ENCODE data around the gene HNRNPH2. TPM values are rescaled to one million over a fixed set of nuclear protein-coding genes. Genes with fewer than 3 reads are reported as not detected.

Gene HNRNPH2
- total and polyA plus RNA-seq, 2 experiments from 2014 or later = 59.2 to 80.1 TPM

DNA sequence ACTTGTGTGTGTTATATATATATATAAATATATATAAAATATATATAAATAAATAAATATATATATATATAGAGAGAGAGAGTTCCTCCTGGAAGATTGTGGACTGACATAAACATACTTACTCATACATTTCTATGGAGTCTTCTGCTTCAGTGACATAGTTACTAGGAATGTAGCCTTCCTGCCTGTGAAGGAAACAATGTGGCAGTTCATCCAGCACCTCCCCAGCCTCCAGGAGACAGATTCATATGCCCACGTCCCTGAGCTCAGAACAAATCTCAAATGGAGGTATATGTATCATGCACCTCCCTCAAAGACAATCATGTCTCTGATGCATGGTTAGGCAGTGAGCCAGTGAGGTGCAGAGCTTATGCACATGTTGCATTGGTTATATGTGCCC lies 48.1 kb upstream of the HNRNPH2 start (continued):
- TF ChIP-seq, protein P1, sequence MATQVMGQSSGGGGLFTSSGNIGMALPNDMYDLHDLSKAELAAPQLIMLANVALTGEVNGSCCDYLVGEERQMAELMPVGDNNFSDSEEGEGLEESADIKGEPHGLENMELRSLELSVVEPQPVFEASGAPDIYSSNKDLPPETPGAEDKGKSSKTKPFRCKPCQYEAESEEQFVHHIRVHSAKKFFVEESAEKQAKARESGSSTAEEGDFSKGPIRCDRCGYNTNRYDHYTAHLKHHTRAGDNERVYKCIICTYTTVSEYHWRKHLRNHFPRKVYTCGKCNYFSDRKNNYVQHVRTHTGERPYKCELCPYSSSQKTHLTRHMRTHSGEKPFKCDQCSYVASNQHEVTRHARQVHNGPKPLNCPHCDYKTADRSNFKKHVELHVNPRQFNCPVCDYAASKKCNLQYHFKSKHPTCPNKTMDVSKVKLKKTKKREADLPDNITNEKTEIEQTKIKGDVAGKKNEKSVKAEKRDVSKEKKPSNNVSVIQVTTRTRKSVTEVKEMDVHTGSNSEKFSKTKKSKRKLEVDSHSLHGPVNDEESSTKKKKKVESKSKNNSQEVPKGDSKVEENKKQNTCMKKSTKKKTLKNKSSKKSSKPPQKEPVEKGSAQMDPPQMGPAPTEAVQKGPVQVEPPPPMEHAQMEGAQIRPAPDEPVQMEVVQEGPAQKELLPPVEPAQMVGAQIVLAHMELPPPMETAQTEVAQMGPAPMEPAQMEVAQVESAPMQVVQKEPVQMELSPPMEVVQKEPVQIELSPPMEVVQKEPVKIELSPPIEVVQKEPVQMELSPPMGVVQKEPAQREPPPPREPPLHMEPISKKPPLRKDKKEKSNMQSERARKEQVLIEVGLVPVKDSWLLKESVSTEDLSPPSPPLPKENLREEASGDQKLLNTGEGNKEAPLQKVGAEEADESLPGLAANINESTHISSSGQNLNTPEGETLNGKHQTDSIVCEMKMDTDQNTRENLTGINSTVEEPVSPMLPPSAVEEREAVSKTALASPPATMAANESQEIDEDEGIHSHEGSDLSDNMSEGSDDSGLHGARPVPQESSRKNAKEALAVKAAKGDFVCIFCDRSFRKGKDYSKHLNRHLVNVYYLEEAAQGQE (IDR thresholded peaks at IDR 0.05; ENCODE audit: unreplicated experiment) = no peak

DNA sequence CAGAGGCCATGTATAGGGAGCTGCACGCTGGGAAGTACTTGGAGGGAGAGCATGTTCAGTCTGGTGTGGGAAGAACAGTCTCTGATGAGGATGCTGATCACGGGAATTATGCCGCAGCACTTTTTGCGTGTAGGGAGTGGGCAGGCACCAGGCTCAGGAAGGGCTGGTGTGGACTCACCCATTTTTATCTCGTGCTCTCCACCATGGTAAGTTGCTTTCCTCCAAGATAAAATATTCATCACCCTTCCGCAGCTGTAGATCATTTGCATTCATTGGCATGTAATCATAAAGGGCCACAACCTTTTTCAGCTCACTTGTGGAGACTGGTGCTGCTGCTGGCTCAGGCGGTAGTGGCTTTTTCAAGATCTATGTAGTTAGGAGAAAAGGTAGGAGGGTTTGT lies 47.6 kb upstream of the HNRNPH2 start:
- H3K4me1 Mint-ChIP-seq = peaks cover 2% of the 10 kb centered on the region; the same call in 1 of the 3 replicates
- H3K4me3 Mint-ChIP-seq = no peak overlapping the region
- H3K36me3 ChIP-seq (ENCODE audit: insufficient read depth) = no peaks in the 10 kb centered on the region
- H3K9me2 ChIP-seq (ENCODE audit: insufficient read depth) = no peaks in the 10 kb centered on the region
- TF ChIP-seq, protein P2, sequence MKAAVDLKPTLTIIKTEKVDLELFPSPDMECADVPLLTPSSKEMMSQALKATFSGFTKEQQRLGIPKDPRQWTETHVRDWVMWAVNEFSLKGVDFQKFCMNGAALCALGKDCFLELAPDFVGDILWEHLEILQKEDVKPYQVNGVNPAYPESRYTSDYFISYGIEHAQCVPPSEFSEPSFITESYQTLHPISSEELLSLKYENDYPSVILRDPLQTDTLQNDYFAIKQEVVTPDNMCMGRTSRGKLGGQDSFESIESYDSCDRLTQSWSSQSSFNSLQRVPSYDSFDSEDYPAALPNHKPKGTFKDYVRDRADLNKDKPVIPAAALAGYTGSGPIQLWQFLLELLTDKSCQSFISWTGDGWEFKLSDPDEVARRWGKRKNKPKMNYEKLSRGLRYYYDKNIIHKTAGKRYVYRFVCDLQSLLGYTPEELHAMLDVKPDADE (IDR thresholded peaks at IDR 0.05) = no peak
- no peak for TF ChIP-seq STAT1 (IDR thresholded peaks at IDR 0.05; ENCODE audit: unreplicated experiment)
- H4K20me1 ChIP-seq (replicated peaks; ENCODE audit: insufficient read depth) = no peaks in the 10 kb centered on the region
- no peaks in the 10 kb centered on the region for H3K27me3 ChIP-seq (ENCODE audit: insufficient read depth)
- H3K79me2 ChIP-seq (replicated peaks; ENCODE audit: insufficient read depth) = no peaks in the 10 kb centered on the region
- H3K27ac Mint-ChIP-seq = no peak overlapping the region
- no peaks in the 10 kb centered on the region for H3K36me3 Mint-ChIP-seq (ENCODE audit: low read depth)
- no peaks in the 10 kb centered on the region for H3K9me3 Mint-ChIP-seq
- H3K4me3 ChIP-seq = no peak overlapping the region
- no peak overlapping the region for H3K4me2 ChIP-seq
- H3K27me3 Mint-ChIP-seq (ENCODE audit: insufficient read depth, low read depth, poor library complexity) = no peaks in the 10 kb centered on the region
- DNase-seq (ENCODE audit: low spot score) (no peak), ATAC-seq (no peak)
- H3F3A ChIP-seq (replicated peaks; ENCODE audit: low read depth) = no peaks in the 10 kb centered on the region
- H3K27ac ChIP-seq (ENCODE audit: low read depth) = no peak overlapping the region
- H3K4me1 ChIP-seq (ENCODE audit: insufficient read depth) = no peaks in the 10 kb centered on the region
- no peak overlapping the region for H2AFZ ChIP-seq

DNA sequence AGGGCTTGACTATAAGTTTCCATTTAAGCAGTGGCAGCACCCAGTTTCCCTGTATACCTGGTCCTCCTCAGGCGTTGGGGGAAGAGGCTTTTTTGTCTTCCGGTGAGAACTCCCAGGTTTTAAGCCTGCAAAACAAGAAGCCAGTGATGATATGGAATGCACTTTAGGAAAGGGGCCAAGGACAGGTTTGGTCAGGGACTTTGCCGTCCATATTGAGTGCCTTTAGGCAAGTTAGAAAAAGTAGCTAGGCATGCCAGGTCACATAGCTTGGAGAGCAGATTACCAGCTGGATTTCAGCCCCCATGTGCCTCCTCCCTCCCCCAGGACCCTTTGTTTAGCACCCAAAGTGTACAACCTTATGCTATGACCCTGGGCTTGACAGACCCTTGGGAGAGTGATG lies 45.9 kb upstream of the HNRNPH2 start:
- Histone ChIP-seq H3K4me2 (no peak overlapping the region), H3K4me1 (ENCODE audit: insufficient read depth) (no peaks in the 10 kb centered on the region), H3K27me3 (ENCODE audit: insufficient read depth) (no peaks in the 10 kb centered on the region), H3F3A (replicated peaks; ENCODE audit: low read depth) (no peaks in the 10 kb centered on the region), H3K27ac (ENCODE audit: low read depth) (no peak overlapping the region), H2AFZ (no peak overlapping the region), H4K20me1 (replicated peaks; ENCODE audit: insufficient read depth) (no peaks in the 10 kb centered on the region), H3K36me3 (ENCODE audit: insufficient read depth) (no peaks in the 10 kb centered on the region), H3K9me2 (ENCODE audit: insufficient read depth) (no peaks in the 10 kb centered on the region), H3K4me3 (no peak overlapping the region), H3K79me2 (replicated peaks; ENCODE audit: insufficient read depth) (no peaks in the 10 kb centered on the region)
- no peak for ATAC-seq
- Mint-ChIP-seq H3K27me3 (ENCODE audit: insufficient read depth, low read depth, poor library complexity) (no peaks in the 10 kb centered on the region), H3K9me3 (no peaks in the 10 kb centered on the region), H3K4me1 (peaks cover 2% of the 10 kb centered on the region; the same call in 1 of the 3 replicates), H3K4me3 (no peak overlapping the region), H3K27ac (no peak overlapping the region), H3K36me3 (ENCODE audit: low read depth) (no peaks in the 10 kb centered on the region)
- TF ChIP-seq ZNF114 (CRISPR knock-in tag; IDR thresholded peaks at IDR 0.05) = no peak
- TF ChIP-seq NANOG (IDR thresholded peaks at IDR 0.05; ENCODE audit: borderline replicate concordance) = no peak
- no peak for TF ChIP-seq CREB1 (CRISPR knock-in tag; IDR thresholded peaks at IDR 0.05; ENCODE audit: low read depth)
- TF ChIP-seq EZH2phosphoT487 (IDR thresholded peaks at IDR 0.05; ENCODE audit: unreplicated experiment) = no peak
- TF ChIP-seq STAT1 (IDR thresholded peaks at IDR 0.05; ENCODE audit: unreplicated experiment) = no peak
- TF ChIP-seq, protein P3, sequence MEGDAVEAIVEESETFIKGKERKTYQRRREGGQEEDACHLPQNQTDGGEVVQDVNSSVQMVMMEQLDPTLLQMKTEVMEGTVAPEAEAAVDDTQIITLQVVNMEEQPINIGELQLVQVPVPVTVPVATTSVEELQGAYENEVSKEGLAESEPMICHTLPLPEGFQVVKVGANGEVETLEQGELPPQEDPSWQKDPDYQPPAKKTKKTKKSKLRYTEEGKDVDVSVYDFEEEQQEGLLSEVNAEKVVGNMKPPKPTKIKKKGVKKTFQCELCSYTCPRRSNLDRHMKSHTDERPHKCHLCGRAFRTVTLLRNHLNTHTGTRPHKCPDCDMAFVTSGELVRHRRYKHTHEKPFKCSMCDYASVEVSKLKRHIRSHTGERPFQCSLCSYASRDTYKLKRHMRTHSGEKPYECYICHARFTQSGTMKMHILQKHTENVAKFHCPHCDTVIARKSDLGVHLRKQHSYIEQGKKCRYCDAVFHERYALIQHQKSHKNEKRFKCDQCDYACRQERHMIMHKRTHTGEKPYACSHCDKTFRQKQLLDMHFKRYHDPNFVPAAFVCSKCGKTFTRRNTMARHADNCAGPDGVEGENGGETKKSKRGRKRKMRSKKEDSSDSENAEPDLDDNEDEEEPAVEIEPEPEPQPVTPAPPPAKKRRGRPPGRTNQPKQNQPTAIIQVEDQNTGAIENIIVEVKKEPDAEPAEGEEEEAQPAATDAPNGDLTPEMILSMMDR (conservative IDR thresholded peaks at IDR 0.05; ENCODE audit: low read depth in 2 of 2) = no peak
- TF ChIP-seq POLR2AphosphoS5 (IDR thresholded peaks at IDR 0.05; ENCODE audit: low read depth) = no peak
- no peak for TF ChIP-seq ZNF331 (CRISPR knock-in tag; IDR thresholded peaks at IDR 0.05; ENCODE audit: low read depth)
- DNase-seq (ENCODE audit: low spot score) = no peak
